Activated naive CD8-positive, alpha-beta T cell treated with anti-CD3 and anti-CD28 coated beads, Interleukin-2, amount 50 U/mL, for 16 hours (primary cell): ENCODE data around the gene DNAJC18.

Source experiments
- DNase-seq: peaks from one replicate; pipeline ENCODE4 v3.0.0-alpha.2; 2020; ENCODE audit warnings: low read depth, low spot score

Gene DNAJC18

GRCh38 chr5:139368613-139369012 lies 70.7 kb downstream of the DNAJC18 start:
- no peak for DNase-seq

DNA sequence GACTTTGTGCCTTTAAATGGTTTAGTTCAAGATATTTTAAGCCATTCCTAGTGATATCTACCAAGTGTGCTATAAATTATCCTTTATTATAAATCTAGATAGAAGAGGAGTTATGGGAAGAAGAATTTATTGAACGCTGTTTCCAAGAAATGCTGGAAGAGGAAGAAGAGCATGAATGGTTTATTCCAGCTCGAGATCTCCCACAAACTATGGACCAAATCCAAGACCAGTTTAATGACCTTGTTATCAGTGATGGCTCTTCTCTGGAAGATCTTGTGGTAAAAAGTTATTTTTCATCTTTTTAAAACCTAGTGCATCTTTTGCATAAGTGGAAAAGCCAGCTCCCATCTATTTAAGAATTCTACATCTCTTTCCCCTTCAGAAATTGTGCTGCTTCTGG lies 74.9 kb downstream of the DNAJC18 start:
- no peak for DNase-seq

- no peak for DNase-seq
These were observed 75.4 kb downstream of the DNAJC18 start for GRCh38 chr5:139363937-139364336.

DNA sequence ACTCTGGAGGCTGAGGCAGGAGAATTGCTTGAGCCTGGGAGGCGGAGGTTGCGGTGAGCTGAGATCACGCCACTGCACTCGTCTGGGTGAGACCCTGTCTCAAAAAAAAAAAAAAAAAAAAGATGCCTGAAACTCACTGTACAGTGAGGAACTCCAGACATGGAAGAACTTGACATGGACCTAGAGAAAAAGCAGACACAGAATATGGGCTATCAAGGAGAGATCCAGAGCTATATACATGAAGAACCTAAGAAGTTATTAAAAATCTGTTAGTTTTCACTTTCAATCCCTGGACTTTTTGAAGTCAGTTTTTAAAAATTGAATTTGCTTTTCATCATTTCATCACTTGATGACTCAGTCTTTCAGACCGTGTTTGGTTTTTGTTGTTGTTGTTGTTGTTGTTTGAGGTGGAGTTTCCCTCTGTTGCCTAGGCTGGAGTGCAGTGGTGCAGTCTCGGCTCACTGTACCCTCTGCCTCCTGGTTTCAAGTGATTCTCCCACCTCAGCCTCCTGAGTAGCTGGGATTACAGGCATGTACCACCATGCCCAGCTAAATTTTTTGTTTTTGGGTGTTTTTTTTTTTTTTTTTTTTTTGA lies 77.4 kb downstream of the DNAJC18 start:
- no peak for DNase-seq

- no peak for DNase-seq
These were observed 78.9 kb downstream of the DNAJC18 start for GRCh38 chr5:139360384-139360783.
